K562 (cell line): ENCODE results near the gene TMEM72. TPM values are rescaled to one million over a fixed set of nuclear protein-coding genes. Genes with fewer than 3 reads are reported as not detected.

Experiments
- ATAC-seq: fragments of 200-7000 bp; cut with Tn5 transposase; 3 replicates; pipeline ENCODE4 v1.9.1; 2020; ENCODE audit warnings: moderate library complexity
- BruUV-seq: library from RNA; stranded (reverse); fragments of 400-500 nt; replicated peaks from 2 replicates; lab custom pipeline; 2021; lab: Mats Ljungman, UMichigan
- CTCF ChIA-PET: fragments of 300-600 bp; formaldehyde crosslinking; extraction: SDS; loops from one replicate; lab custom pipeline; 2021; ENCODE audit warnings: low intra/inter-chr PET ratio; lab: Yijun Ruan, JAX
- POLR2A ChIA-PET: fragments of 300-600, 350-650 bp; sonication (Branson Sonifier 250); formaldehyde crosslinking; extraction: SDS; loops from one replicate; lab custom pipeline; 2021; ENCODE audit warnings: antibody characterized with exemption, inconsistent platforms; lab: Yijun Ruan, JAX
- DNase-seq, 4 experiments: peaks; one replicate each; pipeline versions ENCODE4 v3.0.0 to v3.0.0-alpha.2; 2011 to 2018; ENCODE audit warnings: low spot score in 3 of 4, mixed read lengths in 3 of 4; ENCODE audit errors: extremely low read depth in 1 of 4
- FAIRE-seq: peaks from 2 replicates; lab custom pipeline; 2011; peaks lifted over from hg19 to GRCh38; lab: Jason Lieb, UNC
- H2AFZ ChIP-seq: 2 replicates; pipeline ENCODE4 v1.6.0; 2011; ENCODE audit warnings: low read depth, low read length, control low read depth, inconsistent platforms
- H3K27ac ChIP-seq: fragments of 200-600 bp; 3 replicates; pipeline ENCODE4 v1.8.0; 2011; ENCODE audit warnings: low read depth, mild to moderate bottlenecking, control low read depth, inconsistent platforms, low read length, moderate library complexity, mixed read lengths; ENCODE audit errors: extremely low read depth
- H3K27me3 ChIP-seq, 2 experiments: fragments of 300-600 bp in 1 of 2; 2 replicates in 1 of 2; 3 replicates in 1 of 2; pipeline versions ENCODE4 v1.6.0 to v1.8.0; 2011; ENCODE audit warnings: inconsistent platforms in 2 of 2, low read length in 2 of 2, mild to moderate bottlenecking in 1 of 2, mixed read lengths in 1 of 2, moderate library complexity in 1 of 2; ENCODE audit not compliant: control insufficient read depth in 2 of 2, insufficient read depth in 2 of 2
- H3K36me3 ChIP-seq: fragments of 300-600 bp; 3 replicates; pipeline ENCODE4 v1.8.0; 2011; ENCODE audit warnings: mild to moderate bottlenecking, low read length, inconsistent platforms; ENCODE audit not compliant: control insufficient read depth, insufficient read depth
- H3K4me1 ChIP-seq, 2 experiments: fragments of 200-600 bp in 1 of 2; replicated peaks in 1 of 2; 2 replicates in 1 of 2; 3 replicates in 1 of 2; pipeline versions ENCODE4 v1.5.1 to v1.8.0; 2011; ENCODE audit warnings: inconsistent platforms in 2 of 2, low read length in 2 of 2, mild to moderate bottlenecking in 1 of 2, mixed read lengths in 1 of 2, moderate library complexity in 1 of 2; ENCODE audit not compliant: control insufficient read depth in 2 of 2, insufficient read depth in 2 of 2
- H3K4me2 ChIP-seq: 2 replicates; pipeline ENCODE4 v1.6.1; 2011; ENCODE audit warnings: low read length, control low read depth, inconsistent platforms, mixed read lengths; ENCODE audit not compliant: insufficient read depth
- H3K4me3 ChIP-seq: fragments of 200-600 bp; sonication (generic), shearing (Covaris generic); 2 replicates; pipeline ENCODE4 v1.5.1; 2016; ENCODE audit warnings: control low read depth, inconsistent platforms
- H3K79me2 ChIP-seq: fragments of 200-600 bp; 3 replicates; pipeline ENCODE4 v1.8.0; 2011; ENCODE audit warnings: low read length, inconsistent platforms; ENCODE audit not compliant: control insufficient read depth, insufficient read depth
- H3K9ac ChIP-seq, 2 experiments: 2 replicates each; pipeline versions ENCODE4 v1.6.0 to v1.6.1; 2011; ENCODE audit warnings: low read depth in 2 of 2, low read length in 2 of 2, control low read depth in 1 of 2, inconsistent platforms in 1 of 2, mild to moderate bottlenecking in 1 of 2, mixed read lengths in 1 of 2; ENCODE audit not compliant: insufficient read depth in 1 of 2
- H3K9me1 ChIP-seq: one replicate; pipeline ENCODE4 v1.6.0; 2011; ENCODE audit warnings: inconsistent platforms, mild to moderate bottlenecking, low read length, moderate library complexity; ENCODE audit not compliant: control insufficient read depth, insufficient read depth
- H3K9me3 ChIP-seq: replicated peaks from 2 replicates; pipeline ENCODE4 v1.5.1; 2011; ENCODE audit warnings: low read depth, low read length, inconsistent platforms; ENCODE audit not compliant: control insufficient read depth, insufficient read depth
- H4K20me1 ChIP-seq: replicated peaks from 2 replicates; pipeline ENCODE4 v1.6.1; 2011; ENCODE audit warnings: low read length, inconsistent platforms, mixed read lengths; ENCODE audit not compliant: control insufficient read depth, insufficient read depth
- CBFA2T2 ChIP-seq: fragments of 450-650 bp; conservative IDR thresholded peaks from 2 replicates; pipeline ENCODE4 v1.6.1; 2017; ENCODE audit warnings: mild to moderate bottlenecking
- CBFA2T3 ChIP-seq: fragments of 450-650 bp; IDR thresholded peaks from 2 replicates; pipeline ENCODE4 v1.6.1; 2017
- DACH1 ChIP-seq: fragments of 450-650 bp; IDR thresholded peaks from 2 replicates; pipeline ENCODE4 v1.6.1; 2018; ENCODE audit not compliant: partially characterized antibody
- FOXK2 ChIP-seq, 2 experiments: fragments of 450-650 bp; IDR thresholded peaks in 1 of 2; conservative IDR thresholded peaks in 1 of 2; 2 replicates each; pipeline ENCODE4 v1.6.1; 2016; ENCODE audit warnings: low read depth in 2 of 2, mild to moderate bottlenecking in 1 of 2
- KLF13 ChIP-seq: fragments of 450-650 bp; IDR thresholded peaks from 2 replicates; pipeline ENCODE4 v1.6.1; 2016; ENCODE audit warnings: missing genetic modification characterization, low read depth, mild to moderate bottlenecking, missing compliant biosample characterization, moderate library complexity, borderline replicate concordance
- PRDM10 ChIP-seq: fragments of 450-650 bp; IDR thresholded peaks from 2 replicates; pipeline ENCODE4 v1.6.1; 2018; ENCODE audit not compliant: partially characterized antibody
- WGBS: fragments of 100-300 bp; shearing (Covaris generic); methylation state at CpG from one replicate; pipeline ENCODE4 v1.1.6; 2016; ENCODE audit warnings: low coverage, mixed read lengths; ENCODE audit not compliant: insufficient coverage; ENCODE audit errors: missing lambda C conversion rate; 5-methylcytosine and 5-hydroxymethylcytosine counted together
- in situ Hi-C: fragments of 300-500 bp; cut with MboI; formaldehyde crosslinking; loops from 4 replicates; pipeline ENCODE4 v1.15.0; 2018; ENCODE audit warnings: inconsistent platforms, mixed read lengths
- intact Hi-C: fragments of 100-400 bp; cut with micrococcal nuclease; formaldehyde crosslinking; loops from 2 replicates; pipeline ENCODE4 v1.14.2; 2022
- polyA plus RNA-seq, 8 experiments: library from polyadenylated mRNA; depleted of rRNA in 4 of 8; stranded (reverse) in 5 of 8; unstranded in 3 of 8; fragments of >200 nt; fragmentation: Nextera tagmentation in 2 of 8; fragmentation: Illumina TruSeq in 1 of 8; extraction: Ambion mirVana in 2 of 8; extraction: Trizol in 1 of 8; gene quantifications; 2 replicates each; pipeline versions ENCODE4 v1.2.1 to v1.2.3, GENCODE V29; 2011 to 2014; ENCODE audit warnings: inconsistent platforms in 1 of 8, missing spikeins in 1 of 8
- total RNA-seq, 7 experiments: library from RNA; depleted of rRNA in 6 of 7; stranded (reverse); fragments of >200 nt in 6 of 7; fragmentation: Illumina TruSeq in 2 of 7; extraction: Trizol in 2 of 7; gene quantifications; 2 replicates each; pipeline versions ENCODE4 v1.2.1 to v1.2.3, GENCODE V29; 2011 to 2021; ENCODE audit warnings: low replicate concordance in 1 of 7

TMEM72 gene
- total and polyA plus RNA-seq, 9 of the 15 experiments (the other 6 are each of a cell fraction or from before 2014, with no cell fraction given) = not detected

- peak overlapping the region; percentile 79; the same call in 1 of the 2 replicates for H3K4me2 ChIP-seq
Measured at GRCh38 chr10:44973323-44974081, 62.4 kb downstream of the TMEM72 start.

More at GRCh38 chr10:44973323-44974081, 62.4 kb downstream of the TMEM72 start:
- TF ChIP-seq CBFA2T3 (peak; percentile 33; the same call in 1 of the 2 replicates), DACH1 (no peak), FOXK2 (conservative IDR thresholded peaks at IDR 0.05 in 1 of 2, IDR thresholded peaks at IDR 0.05 in 1 of 2; ENCODE audit: low read depth in 2 of 2) (no peak), KLF13 (tag) (no peak), PRDM10 (peak; percentile 7), CBFA2T2 (no peak; the same call in 1 of the 2 replicates)
- peak overlapping the region in 1 of 2 experiments; percentile 32; a peak in 2 of 4 replicates for H3K9ac ChIP-seq
- H3K4me3 ChIP-seq = no peak overlapping the region
- in situ Hi-C loops (no loop called here), intact Hi-C loops (no loop called here)
- WGBS = 48% methylated on average over 17 of the region's 18 CpGs
- no peaks in the 10 kb centered on the region for H3K9me1 ChIP-seq
- POLR2A ChIA-PET = interaction anchor here (0.6 to 0.7 kb wide), 2 partner anchors 9 to 64 kb away, joined by 3 to 4 read pairs; no protein-coding TSS in a partner anchor
- H3K9me3 ChIP-seq = no peaks in the 10 kb centered on the region
- H3K27me3 ChIP-seq = peaks cover 0 to 17% of the 10 kb centered on the region in 2 experiments; a peak in 2 of 5 replicates
- H3K36me3 ChIP-seq = no peaks in the 10 kb centered on the region
- H3K79me2 ChIP-seq = no peaks in the 10 kb centered on the region
- peak overlapping the region; percentile 98 for H2AFZ ChIP-seq
- H3K4me1 ChIP-seq = peaks cover 20 to 38% of the 10 kb centered on the region in 2 experiments
- no peaks in the 10 kb centered on the region for H4K20me1 ChIP-seq
- ATAC-seq = no peak
- no TSS peak for BruUV-seq
- FAIRE-seq = no peak
- no peak overlapping the region for H3K27ac ChIP-seq
- CTCF ChIA-PET = interaction anchor here (3.1 kb wide), 1 partner anchor 40 kb away, joined by 32 read pairs; no protein-coding TSS in a partner anchor
- DNase-seq = no peak
